Inferior parietal cortex (tissue), 1 donor: ENCODE data around the gene LHPP.

Experiments used
- DNase-seq: peaks from one replicate; pipeline ENCODE4 v3.0.0-alpha.2; 2016; ENCODE audit errors: extremely low spot score

LHPP gene

DNA sequence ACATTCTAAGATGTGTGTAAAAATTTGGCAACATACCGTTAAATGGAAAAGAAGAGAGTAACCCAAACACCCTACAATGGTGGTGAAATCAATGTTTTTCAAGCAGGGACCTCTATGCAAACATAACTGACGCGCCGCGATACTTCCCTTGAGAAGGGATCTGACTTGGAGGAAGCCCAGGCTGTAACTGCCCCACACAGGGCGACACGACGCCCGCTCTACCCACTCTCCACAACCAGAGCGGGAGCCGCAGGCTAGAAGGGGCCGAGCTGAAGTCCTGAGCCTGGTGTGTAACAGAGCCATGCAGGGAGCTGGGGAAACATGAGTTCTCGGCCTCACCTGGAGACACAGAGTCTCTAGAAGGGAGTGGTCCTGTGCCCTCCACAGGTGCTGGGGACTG lies 162.4 kb downstream of the LHPP start:
- no peak for DNase-seq

DNA sequence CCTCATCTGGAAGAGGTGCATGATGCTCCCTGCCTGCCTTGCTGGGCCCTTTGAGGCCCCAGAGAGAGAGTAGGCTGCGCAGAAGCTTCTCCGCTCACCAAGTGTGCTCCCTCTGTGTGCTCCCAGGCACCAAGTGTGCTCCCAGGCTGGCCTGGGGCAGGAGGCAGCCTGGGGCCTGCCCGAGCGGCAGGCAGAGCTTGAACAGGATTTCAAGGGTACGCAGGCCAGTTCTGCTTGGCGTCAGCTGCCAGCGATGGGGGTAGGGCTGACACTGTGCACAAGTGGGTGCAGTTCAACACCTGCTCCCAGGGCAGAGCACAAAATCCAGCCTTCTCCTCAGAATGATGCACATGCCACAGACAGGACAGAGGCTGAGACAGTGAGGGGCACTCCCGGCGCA lies 162.8 kb downstream of the LHPP start:
- DNase-seq, result no peak

DNA sequence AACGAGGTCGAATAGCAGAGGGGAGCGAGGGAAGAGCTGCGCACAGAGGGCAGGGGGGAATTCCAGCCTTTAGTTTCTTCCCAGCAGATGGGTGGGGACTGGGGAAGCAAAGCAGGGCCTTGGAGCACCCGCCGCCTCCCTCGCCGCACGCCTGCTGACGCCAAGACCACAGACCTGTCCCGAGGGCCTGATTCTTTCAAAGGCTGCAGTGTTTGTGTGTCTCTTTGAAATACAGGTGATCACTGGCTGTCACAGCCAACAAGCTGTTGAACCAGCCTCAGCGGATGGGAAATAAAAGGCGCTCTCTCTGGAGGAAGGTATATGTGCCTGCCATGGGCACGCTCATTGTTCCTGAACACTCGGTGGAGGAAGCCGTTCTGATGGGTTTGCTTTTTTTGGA lies 163.3 kb downstream of the LHPP start:
- no peak for DNase-seq

DNA sequence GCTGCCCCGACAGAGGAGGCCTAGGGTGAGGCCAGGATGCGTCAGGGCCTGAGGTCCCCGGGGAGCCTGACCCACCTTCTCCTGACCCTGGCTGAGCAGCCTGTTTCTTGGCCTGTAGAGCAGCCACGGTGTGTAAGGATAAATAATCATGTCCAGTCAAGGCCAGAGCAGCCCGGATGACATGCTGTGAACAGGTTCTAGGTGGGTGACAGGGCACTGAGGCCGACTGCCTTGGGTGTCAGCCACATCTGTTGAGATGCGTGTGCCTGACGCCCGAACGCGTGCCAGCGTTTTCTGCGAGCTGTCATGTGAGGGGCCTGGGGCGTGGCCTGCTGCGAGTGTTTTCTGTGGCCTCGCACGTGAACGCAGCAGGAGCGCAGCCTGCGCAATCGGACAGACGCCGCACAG lies 164.2 kb downstream of the LHPP start:
- no peak for DNase-seq

DNA sequence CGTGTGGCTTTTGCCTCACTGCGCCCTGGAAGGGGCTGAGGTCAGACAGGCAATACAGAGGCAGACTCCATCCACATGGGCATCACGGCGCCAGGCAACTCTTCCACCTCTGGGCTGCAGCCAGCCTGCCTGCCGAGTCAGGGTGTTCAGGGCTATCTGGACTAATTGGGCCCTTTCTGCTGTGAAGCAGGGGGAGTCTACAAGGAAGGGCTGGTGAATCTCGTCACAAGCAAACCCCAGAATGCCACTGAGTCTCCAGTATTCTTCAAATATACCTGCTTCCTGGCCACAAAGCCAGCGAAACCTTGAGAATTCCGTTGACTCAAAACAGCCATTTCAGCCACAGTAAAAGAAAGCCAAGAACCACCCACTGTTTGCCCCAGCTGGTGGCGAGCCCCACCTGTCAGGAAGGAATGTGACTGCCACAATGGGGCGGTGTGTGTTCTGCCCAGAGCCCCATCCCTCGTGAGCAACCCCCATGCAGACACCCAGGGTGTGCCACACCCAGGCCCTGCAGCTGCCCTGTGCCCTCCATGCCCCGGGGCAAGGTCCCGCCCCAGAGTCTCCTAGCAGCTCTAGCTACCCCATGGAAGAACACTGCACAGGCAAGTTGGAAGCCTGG lies 165.2 kb downstream of the LHPP start:
- no peak for DNase-seq

DNA sequence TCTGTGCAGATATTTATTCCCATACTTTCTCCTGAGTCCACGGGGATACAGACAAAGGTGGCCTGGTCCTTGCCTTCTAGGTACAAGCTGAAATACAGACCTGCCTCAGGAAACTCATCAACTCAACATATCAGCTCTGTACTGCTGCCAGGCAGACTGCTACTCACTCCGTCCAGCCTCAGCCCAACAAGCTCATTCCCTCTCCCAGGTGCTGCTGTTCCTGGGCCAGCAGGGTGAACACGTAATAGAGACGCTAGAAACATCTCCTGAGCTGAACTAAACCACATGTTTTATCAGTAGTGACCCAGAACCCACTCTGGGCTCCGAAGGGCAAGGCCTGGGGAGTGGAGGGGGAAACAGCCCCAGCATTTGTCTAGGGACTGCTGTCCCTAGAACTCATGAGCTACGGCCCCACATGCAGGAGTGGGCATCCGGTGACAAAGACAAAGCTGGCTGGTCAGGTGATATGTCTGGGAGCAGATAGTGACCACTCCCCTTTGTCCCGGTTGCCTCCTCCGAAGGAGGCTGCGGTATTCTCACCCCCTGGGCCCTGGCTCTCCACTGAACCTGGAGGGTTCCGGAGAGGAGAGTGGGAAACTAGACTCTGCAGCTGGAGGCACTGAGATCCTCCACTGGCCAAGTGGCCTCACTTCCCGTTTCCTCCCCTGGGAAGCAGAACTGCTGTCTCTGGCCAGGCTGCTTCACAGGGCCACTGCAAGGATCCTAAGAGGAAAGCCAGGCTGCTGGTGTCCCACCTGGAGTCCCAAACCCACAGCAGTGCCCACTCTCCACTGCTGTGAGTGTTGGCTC lies 166.4 kb downstream of the LHPP start:
- no peak for DNase-seq

DNA sequence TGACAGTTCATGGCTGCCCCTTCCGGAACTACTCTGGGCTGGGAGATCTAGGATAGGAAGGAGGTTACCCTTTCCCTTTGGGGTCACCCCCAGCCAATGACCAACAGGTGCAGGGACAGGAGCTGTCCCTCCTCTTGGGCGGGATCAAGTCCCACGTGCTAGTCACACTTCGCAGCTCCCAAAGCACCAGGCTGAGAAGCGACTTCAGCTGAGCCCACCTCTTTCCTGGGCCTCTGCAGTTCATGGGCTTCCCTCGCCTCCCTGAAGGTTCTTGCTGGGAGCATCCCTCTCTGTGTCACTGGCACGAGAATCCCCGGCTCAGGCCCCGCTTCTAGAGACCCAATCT lies 167.0 kb downstream of the LHPP start:
- no peak for DNase-seq

DNA sequence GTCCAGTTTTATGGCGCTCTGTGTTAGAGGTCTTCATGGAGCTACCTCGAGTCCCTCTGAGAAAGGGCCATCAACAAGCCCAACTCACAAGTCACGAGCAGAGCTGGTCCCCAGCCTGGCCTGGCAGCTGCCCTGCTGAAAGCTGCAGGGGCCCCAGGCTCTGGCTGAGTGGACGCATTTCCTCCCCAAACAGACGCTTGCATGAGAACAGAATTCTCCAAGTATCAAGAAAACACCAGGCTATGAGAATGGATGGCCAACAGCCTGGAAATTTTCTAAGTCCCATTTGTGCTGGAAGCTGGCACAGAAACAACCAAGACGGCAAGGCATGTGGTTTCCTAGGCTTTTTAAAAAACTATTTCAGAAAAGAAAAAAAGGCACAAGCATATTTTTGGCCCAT lies 167.8 kb downstream of the LHPP start:
- peak; percentile 68 for DNase-seq

DNA sequence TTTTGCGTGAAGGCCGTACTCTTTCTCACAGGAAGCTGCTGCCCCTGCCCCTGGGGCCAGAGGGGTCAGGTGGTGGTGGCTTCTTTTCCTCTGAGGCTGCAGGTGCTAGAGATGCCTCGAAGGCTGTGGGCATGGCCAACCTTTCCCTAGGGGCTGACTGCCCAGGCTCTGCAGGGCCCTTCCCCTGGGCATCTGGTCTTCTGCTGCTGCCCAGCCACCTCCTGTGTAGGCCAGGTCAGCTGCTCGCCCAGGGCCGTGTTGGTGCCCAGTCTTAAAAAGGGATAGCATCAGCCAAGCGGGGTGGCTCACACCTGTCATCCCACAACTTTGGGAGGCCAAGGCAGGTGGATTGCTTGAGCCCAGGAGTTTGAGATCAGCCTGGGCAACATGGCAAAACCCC lies 168.2 kb downstream of the LHPP start:
- DNase-seq, result no peak

DNA sequence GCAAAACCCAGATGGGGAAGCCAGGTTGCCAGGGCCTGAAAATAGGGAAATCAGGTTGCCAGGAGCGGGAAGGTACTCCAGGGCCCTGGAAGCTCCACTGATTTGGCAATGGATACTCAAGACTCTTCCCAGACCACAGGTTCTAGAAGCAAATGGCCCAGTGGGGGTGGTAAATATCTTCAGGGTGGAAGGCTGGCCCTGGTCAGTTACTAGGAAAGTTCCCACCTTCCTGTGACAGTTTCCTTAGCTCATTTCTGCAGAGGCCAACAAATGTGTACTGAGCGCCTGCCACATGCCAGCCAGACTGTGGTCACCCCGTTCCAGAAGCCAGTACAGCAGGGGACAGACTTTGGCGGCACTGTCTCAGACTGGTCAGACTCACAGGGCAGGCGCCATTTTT lies 168.9 kb downstream of the LHPP start:
- no peak for DNase-seq

DNA sequence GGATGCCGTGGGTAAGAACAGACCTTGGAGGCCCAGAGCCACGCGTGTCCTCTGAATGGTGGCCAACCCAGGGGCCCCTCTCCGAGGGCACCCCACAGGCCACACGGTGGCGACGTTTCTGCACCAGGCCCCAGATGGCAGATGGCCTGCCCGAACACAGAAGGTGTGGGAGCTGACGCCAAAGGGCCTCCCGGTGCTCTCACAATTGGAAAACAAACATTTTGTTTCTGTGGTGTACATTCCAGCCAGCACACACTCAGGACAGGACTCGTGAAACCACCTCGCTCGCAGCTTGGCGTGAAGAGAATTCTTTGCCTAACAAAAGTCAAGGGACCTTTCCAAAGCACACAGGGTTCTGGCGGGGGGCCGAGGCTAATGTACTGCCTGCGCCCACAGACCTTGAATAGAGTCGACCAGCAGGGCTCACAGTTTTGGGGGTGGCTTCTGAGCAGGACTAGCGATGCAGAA lies 170.5 kb downstream of the LHPP start:
- DNase-seq, result no peak

DNA sequence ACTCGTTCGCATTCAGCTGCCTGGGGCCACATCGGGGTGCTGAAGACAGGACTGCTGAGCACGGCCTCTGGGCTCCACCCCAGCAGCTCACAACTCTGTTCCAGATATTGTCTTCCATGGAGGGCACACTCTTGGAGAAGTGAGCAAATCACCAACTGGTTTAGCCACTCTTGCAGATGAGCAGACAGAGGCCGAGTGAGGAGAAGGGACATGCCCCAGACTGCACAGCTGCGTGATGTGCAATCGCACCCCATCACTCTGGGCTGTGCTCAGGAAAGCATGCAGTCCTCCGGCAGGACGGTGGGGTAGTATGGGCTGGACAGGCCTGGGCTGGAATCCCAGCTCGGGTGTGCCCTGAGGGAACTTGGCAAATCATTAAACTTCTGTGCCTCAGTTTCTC lies 170.9 kb downstream of the LHPP start:
- DNase-seq, result no peak

DNA sequence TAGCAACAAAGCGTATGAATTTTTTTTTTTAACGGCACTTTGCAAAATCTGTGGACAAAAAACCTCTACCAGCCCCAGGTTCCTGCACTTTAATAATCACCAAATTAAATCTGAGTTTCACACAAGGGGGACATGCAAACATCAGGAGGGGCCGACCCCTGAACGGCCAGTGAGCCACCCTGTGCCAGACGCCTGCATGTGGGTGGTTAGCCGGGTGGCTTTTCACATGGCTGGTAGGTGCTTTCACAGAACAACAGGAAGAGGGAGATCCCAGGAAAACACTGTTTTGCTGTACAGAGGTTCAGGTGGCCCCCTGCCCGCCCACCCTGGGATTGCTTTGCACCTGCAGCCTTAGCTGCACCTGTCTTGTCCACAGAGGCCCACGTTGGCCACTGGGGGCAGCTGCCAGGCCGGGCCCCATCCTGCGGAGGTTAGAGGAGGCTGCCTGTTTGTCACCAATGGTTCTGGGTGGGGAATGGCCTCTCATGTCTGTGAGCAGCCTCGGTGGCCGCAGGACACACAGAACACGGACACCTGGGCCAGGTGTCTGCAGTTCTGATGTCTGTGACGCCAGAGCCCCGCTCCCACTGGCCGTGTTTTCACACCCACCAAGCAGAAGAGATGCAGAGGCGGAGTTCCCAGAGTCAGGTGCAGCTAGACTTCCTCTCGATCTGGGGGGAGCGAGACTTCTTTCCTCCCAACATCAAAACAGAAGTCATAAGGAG lies 174.8 kb downstream of the LHPP start:
- no peak for DNase-seq

DNA sequence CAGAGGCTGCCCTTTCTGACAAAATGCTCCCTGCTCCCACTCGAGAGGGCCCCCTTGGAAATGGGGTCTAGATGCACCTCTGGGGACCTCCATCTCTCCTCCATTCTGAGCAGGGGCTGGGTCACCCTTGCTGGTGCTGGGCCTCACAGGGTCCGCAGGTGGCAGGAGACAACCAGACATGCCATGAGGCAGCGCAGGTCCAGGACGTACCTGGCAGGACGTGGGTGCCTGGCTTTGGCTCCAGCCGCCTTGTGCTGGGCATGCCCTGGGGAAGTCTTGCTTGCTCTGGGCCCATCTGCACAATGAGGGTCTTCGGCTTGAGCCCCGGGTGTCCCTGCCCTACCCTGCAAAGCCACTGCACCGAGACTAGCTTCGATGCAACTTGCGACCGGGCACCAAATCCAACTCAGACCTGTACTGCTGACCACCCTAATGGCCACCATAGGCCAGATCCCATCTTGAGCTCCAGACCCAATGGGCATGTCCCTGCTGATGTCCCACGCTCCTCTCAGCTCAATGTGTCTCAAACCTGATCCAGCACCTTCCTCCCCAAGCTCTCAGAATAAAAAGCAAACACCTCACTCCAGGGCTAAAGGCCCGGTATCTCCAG lies 175.6 kb downstream of the LHPP start:
- no peak for DNase-seq

DNA sequence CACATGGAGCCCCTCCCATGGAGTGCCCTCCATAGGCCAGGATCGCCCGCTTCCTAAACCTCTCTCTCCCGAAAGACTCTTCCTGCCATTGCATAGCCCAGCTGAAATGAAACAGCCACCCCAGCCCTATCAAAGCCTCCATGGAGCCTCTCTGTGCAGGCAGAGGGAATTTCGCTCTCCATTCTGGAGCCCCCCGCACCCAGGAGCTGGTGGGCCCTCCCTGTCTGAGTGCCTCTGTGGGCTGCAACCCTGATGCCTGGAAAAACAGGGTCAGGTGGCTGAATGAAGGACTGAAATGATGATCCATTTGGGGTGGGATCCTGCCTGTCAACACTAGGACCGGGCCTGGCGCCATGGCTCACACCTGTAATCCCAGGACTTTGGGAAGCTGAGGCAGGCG lies 176.1 kb downstream of the LHPP start:
- no peak for DNase-seq

DNA sequence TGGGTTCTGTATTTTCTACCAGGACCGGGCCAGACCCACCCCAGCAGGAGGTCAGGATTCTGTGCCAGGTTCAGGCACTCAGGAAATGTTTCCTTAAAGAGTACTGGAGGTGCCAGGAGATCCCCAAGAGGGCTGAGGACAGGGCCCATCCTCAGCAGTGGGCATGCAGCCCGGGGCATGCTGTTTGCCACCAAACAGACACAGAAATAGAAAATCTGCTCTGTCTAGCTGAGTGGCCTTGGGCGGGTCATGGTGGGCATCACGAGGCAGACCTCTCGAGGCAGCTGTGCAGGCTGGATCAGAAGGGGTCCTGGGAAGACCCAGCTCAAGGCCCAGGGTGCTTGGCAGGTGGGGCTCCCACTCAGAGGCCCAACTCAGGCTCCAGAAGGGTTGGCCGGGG lies 177.6 kb downstream of the LHPP start:
- no peak for DNase-seq

DNA sequence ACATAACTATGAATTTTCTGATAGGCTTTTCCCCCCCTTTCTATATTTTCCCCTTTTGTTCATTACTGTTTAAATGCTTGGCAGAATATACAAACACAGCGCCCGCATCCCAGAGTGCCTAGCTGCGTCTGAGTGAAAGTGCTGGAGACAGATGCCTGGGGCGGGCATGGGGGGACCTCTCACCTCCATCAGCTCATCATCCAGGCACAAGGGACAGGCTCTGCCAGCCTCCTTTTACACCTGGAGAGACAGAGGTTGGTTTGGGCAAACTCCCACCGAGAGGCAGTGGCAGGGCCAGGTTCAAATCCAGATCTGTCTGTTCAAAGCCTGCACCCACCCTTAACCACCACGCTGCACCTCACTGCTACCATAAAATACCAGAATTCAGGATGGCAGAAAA lies 178.0 kb downstream of the LHPP start:
- no peak for DNase-seq

DNA sequence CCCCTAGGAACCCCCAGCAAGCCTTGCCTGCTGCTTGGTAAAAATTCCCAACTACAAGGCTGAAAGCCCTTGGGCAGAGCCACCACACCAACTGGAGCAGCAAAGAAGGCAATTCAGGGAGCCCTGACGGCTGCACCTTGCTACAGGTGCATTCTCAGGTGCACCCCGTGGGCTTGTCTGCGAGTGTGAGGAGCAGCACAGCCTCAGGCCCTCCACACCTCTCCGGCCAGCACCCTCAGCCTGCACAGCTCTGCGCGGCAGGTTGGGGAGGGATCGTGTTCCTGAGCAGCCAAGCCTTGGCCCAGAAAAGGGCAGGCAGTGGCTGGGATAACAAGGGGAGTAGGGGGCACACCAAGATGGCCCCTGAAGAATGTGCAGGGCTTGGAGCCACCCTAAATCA lies 178.4 kb downstream of the LHPP start:
- DNase-seq, result no peak

DNA sequence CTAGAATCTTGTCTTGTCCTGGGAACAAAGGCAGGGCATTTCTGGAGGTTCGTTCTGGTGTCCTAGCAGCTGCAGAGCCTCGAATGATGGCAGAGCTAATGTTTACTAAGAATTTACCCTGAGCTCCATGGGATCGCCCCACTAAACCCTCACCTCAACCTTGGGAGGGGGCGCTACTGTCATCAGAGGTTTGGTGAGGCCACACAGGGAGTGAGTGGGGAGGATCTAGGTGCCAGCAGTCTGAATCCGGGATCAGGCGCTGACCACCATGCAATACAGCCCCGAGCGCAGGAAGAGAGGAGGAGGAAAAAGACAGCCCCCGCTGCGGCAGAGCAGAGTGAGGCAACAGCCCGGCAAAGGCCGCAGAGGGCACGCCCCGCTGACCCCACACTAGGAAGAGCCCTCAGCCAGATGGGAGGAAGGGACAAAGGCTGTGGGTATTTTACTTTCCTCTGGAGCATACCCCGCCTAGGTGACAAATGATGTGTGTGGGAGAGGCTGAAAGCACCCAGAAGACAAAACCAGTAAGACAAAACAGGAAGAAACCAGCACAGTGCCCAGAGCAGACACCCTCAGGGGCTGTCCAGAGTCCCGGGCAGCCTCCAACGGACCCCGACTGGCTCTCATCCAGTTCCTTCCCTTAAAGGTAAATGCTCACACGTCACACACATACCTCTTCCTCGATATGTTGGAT lies 179.1 kb downstream of the LHPP start:
- DNase-seq, result no peak

DNA sequence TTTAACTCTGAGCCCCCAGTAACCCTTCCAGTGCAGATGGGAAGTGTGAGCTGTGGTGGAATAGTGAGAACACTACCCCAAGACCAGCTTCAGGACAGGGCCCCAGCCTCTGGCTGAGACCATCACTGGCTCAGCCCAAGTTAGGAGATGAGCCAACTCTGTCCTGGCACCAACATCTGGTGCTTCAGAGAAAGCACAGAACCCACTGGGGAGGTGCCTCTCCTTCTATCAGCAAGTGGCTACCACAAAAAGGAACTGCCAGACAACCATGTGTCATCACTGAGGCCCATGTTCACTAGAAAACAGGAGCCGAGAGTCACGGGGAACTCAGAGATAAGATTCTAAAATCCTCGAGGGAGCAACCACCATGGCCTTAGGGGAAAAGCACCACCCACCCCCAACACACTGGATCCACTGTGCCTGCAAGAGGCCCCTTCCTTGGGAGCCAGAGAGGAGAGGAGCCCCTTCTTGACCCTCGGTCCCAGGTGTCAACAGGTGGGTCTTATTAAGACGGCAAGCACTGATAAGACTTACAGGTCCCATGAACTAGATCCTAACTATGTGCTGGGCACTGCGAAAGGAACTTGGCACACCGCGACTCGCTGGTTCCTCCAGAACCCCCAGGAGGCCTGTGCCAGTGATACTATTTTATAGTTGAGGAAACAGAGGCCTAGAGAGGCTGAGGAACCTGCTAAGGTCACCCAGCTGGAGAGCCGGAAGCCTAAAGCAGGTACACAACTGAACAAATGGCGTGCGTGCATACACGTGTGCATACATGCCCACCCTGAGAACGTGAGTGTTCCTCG lies 179.9 kb downstream of the LHPP start:
- no peak for DNase-seq

DNA sequence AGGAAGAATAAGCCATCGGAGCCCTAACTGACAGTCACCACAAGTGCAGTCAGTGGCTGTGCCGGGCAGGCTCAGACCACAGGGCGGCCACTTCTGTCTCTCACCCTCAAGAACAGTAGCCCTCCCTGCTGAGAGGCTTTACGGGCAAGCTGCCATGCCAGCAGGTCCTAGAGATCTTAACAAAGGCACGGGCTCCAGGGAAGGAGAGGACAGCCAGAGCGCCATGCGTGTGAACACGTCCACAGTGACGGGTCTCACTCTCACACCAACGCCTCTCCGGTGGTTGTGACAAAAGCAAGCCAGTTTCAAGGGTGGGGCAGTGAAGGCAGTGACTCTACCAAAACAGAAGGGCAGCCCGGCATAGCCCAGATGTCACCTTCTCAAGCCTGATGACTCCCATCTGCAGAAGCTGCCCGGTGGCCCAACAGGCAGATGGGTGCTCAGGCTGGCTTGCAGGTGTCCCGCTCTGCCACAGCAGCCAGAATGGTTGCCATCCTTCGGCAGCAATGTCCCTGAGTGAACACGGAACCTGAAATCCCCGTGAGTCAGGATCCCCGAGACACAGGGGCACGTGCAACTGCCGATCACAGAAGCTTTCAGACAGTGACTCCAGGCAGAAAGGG lies 180.6 kb downstream of the LHPP start:
- DNase-seq, result no peak
